Measurements from ENCODE around the gene POLR3K.
"Not testable (repeated sequence)": the region's sequence is repeated elsewhere in the genome, so short reads cannot be mapped to it uniquely, and the experiment has no call there.

DNA sequence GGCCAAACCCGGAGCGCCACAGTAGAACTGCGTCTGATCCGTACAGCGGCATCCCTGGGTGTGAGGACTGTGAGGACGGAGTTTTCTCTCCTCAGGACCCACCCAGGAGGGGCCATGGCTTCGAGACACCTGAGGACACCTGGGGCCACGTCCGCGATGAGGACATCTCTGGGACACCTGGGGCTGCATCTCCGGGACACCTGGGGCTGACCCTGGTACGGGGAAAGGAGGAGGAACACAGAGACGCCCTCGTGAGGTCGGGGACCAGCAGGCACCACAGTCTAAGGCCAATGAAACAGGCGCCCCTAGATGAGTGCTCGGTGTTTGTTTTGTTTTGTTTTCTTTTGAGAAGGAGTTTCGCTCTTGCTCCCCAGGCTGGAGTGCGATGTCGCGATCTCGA is 29.3 kb downstream of the POLR3K start:
- TF ChIP-seq FOXM1 (IDR thresholded peaks at IDR 0.05; ENCODE audit: borderline replicate concordance); SP1 (IDR thresholded peaks at IDR 0.05); TARDBP (IDR thresholded peaks at IDR 0.05); HDGF (IDR thresholded peaks at IDR 0.05; ENCODE audit: borderline replicate concordance); BHLHE40 (IDR thresholded peaks at IDR 0.05; ENCODE audit: borderline replicate concordance); FOXK2 (IDR thresholded peaks at IDR 0.05); ZNF384 (IDR thresholded peaks at IDR 0.05); SUZ12 (IDR thresholded peaks at IDR 0.05): not testable (repeated sequence)
